DOHH2 (cell line): Measurements from ENCODE around the gene HAVCR1.

Experiments
- H3F3A ChIP-seq: fragments of 200-600 bp; sonication (generic), shearing (Covaris generic); 2 replicates; pipeline ENCODE4 v1.6.0; 2016; ENCODE audit warnings: antibody characterized with exemption, mild to moderate bottlenecking; ENCODE audit not compliant: control insufficient read depth, insufficient read depth
- H3K27ac ChIP-seq: fragments of 200-600 bp; sonication (generic); 2 replicates; pipeline ENCODE4 v1.5.1; 2014; ENCODE audit warnings: low read depth, mild to moderate bottlenecking, low read length, moderate library complexity
- H3K27me3 ChIP-seq: fragments of 200-600 bp; sonication (generic); 2 replicates; pipeline ENCODE4 v1.6.1; 2014; ENCODE audit warnings: mild to moderate bottlenecking, low read length, mixed read lengths; ENCODE audit not compliant: control insufficient read depth
- H3K36me3 ChIP-seq: fragments of 200-600 bp; sonication (generic); 2 replicates; pipeline ENCODE4 v1.6.1; 2014; ENCODE audit warnings: mild to moderate bottlenecking, low read length, moderate library complexity, mixed read lengths; ENCODE audit not compliant: control insufficient read depth
- H3K4me1 ChIP-seq: fragments of 200-600 bp; sonication (generic); 2 replicates; pipeline ENCODE4 v1.6.1; 2014; ENCODE audit warnings: mild to moderate bottlenecking, low read length, mixed read lengths; ENCODE audit not compliant: control insufficient read depth
- H3K4me2 ChIP-seq: fragments of 200-600 bp; sonication (generic); 2 replicates; pipeline ENCODE4 v1.6.0; 2014; ENCODE audit warnings: mild to moderate bottlenecking, low read length, moderate library complexity
- H3K4me3 ChIP-seq: fragments of 200-600 bp; sonication (generic); 2 replicates; pipeline ENCODE4 v1.5.1; 2014; ENCODE audit warnings: mild to moderate bottlenecking, low read length, mixed read lengths
- H3K79me2 ChIP-seq: fragments of 200-600 bp; sonication (generic); 2 replicates; pipeline ENCODE4 v1.6.1; 2014; ENCODE audit warnings: mild to moderate bottlenecking, low read length, mixed read lengths; ENCODE audit not compliant: control insufficient read depth
- H3K9me2 ChIP-seq: fragments of 200-600 bp; sonication (generic); replicated peaks from 2 replicates; pipeline ENCODE4 v1.6.1; 2014; ENCODE audit warnings: mild to moderate bottlenecking, low read length, mixed read lengths; ENCODE audit not compliant: control insufficient read depth
- H3K9me3 ChIP-seq: fragments of 200-600 bp; sonication (generic); 2 replicates; pipeline ENCODE4 v1.6.1; 2014; ENCODE audit warnings: antibody characterized with exemption, low read length, mixed read lengths; ENCODE audit not compliant: control insufficient read depth, insufficient read depth
- H4K20me1 ChIP-seq: fragments of 200-600 bp; sonication (generic); 2 replicates; pipeline ENCODE4 v1.6.0; 2014; ENCODE audit warnings: low read depth, mild to moderate bottlenecking, antibody characterized with exemption, low read length, moderate library complexity; ENCODE audit not compliant: control insufficient read depth, insufficient read depth
- EZH2phosphoT487 ChIP-seq: fragments of 200-600 bp; sonication (generic); IDR thresholded peaks from 2 replicates; pipeline ENCODE4 v1.6.1; 2017; ENCODE audit warnings: borderline replicate concordance, mild to moderate bottlenecking, antibody characterized with exemption, low read length, moderate library complexity, mixed read lengths
- TF ChIP-seq, protein P1 (sequence below): fragments of 200-600 bp; sonication (generic); IDR thresholded peaks from one replicate; pipeline ENCODE4 v1.5.1; 2014; ENCODE audit warnings: antibody characterized with exemption, mild to moderate bottlenecking, low read depth, low read length; ENCODE audit not compliant: poor library complexity, severe bottlenecking

Gene HAVCR1

DNA sequence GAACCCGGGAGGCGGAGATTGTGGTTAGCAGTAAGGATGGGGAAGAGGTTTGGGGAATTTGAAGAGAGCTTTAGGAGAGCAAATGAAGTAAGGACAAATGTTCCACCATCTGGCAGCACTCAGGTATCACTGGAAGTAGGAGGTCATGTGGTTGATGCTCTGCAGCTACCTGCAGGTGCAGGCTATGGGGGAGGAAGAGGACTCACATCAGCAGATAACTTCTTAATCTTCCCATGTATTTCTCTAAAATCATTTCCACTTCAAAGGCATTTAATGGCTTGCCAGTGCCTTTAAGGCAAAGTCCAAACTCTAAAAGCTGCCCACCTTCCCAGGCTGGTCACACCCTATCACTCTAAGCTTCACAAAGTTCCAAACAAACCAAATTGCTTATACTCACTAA, 8.1 kb upstream of the HAVCR1 start:
- Histone ChIP-seq H3K27ac (no peak overlapping the region), H3K36me3 (no peaks in the 10 kb centered on the region), H3K4me2 (no peak overlapping the region), H3K27me3 (no peaks in the 10 kb centered on the region; the same call in 1 of the 2 replicates), H3K4me3 (no peak overlapping the region), H3K9me2 (no peaks in the 10 kb centered on the region), H3K4me1 (0 out of 2 replicates have a peak, but pooled peaks cover 4% of the 10 kb centered on the region), H3K9me3 (no peaks in the 10 kb centered on the region), H4K20me1 (no peaks in the 10 kb centered on the region), H3F3A (no peaks in the 10 kb centered on the region), H3K79me2 (no peaks in the 10 kb centered on the region)
- TF ChIP-seq, protein P1, sequence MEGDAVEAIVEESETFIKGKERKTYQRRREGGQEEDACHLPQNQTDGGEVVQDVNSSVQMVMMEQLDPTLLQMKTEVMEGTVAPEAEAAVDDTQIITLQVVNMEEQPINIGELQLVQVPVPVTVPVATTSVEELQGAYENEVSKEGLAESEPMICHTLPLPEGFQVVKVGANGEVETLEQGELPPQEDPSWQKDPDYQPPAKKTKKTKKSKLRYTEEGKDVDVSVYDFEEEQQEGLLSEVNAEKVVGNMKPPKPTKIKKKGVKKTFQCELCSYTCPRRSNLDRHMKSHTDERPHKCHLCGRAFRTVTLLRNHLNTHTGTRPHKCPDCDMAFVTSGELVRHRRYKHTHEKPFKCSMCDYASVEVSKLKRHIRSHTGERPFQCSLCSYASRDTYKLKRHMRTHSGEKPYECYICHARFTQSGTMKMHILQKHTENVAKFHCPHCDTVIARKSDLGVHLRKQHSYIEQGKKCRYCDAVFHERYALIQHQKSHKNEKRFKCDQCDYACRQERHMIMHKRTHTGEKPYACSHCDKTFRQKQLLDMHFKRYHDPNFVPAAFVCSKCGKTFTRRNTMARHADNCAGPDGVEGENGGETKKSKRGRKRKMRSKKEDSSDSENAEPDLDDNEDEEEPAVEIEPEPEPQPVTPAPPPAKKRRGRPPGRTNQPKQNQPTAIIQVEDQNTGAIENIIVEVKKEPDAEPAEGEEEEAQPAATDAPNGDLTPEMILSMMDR: no peak
- no peak for TF ChIP-seq EZH2phosphoT487

DNA sequence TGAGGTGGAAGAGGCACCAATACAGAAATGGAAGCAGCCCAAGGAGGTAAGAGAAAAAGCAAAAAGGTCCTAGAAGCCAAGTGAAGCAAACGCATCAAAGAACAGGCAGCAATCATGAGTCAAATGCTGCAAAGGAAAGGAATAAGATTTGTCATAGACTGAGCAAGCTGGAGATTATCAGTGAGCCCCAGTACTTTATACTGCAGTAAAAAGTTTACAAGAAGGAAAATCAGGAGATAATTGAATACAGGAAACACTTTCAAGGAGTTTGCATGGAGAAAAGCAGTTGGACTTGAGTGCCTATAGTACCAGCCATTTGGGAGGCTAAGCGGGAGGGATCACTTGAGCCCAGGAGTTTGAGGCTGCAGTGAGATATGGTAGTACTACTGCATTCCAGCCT, 7.2 kb upstream of the HAVCR1 start:
- no peak overlapping the region for H3K4me3 ChIP-seq
- H3K9me2 ChIP-seq: no peaks in the 10 kb centered on the region
- 0 out of 2 replicates have a peak, but pooled peaks cover 4% of the 10 kb centered on the region for H3K4me1 ChIP-seq
- no peak overlapping the region for H3K4me2 ChIP-seq
- TF ChIP-seq, protein P1: no peak
- no peak for TF ChIP-seq EZH2phosphoT487
- no peaks in the 10 kb centered on the region for H4K20me1 ChIP-seq
- no peaks in the 10 kb centered on the region for H3F3A ChIP-seq
- no peaks in the 10 kb centered on the region for H3K36me3 ChIP-seq
- no peak overlapping the region for H3K27ac ChIP-seq
- no peaks in the 10 kb centered on the region for H3K27me3 ChIP-seq
- no peaks in the 10 kb centered on the region for H3K9me3 ChIP-seq
- H3K79me2 ChIP-seq: no peaks in the 10 kb centered on the region

DNA sequence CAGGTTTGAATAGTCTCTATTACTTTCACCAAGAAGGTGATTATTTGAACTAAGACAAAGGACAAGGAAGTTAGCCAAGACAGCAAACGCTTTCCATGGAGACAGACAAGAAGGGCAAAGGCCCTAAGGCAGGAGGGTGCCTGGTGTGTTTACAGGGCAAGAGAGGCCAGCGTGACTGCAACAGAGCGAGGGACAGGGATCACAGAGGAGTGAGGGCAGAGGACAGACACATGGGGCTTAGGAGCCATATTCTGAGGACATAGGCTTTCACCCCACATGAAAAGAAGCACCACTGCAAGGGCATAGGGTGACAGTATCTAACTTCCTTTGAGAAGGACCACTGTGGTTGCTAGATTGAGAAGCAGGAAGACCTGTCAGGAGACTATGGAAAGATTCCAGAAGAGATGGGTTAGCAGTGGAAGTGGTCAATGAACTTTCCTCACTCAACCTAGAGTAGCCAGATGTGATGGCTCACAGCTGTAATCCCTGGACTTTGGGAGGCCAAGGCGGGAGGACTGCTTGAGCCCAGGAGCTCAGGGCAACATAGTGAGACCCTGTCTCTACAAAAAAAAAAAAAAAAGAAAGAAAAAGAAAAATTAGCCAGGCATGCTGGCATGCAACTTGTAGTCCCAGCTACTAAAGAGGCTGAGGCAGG, 5.0 kb upstream of the HAVCR1 start:
- 0 out of 2 replicates have a peak, but pooled peaks cover 4% of the 10 kb centered on the region for H3K4me1 ChIP-seq
- H3K27me3 ChIP-seq: no peaks in the 10 kb centered on the region
- no peaks in the 10 kb centered on the region for H3K9me3 ChIP-seq
- no peak overlapping the region for H3K4me3 ChIP-seq
- no peaks in the 10 kb centered on the region for H3K36me3 ChIP-seq
- no peaks in the 10 kb centered on the region for H3F3A ChIP-seq
- no peak overlapping the region for H3K27ac ChIP-seq
- H3K79me2 ChIP-seq: no peaks in the 10 kb centered on the region
- H4K20me1 ChIP-seq: no peaks in the 10 kb centered on the region
- H3K9me2 ChIP-seq: no peaks in the 10 kb centered on the region
- TF ChIP-seq EZH2phosphoT487: no peak
- TF ChIP-seq, protein P1: no peak
- no peak overlapping the region for H3K4me2 ChIP-seq
